EH (cell line): ENCODE measurements around the gene TRIOBP.
A peak's percentile ranks its signal among the peaks of the same experiment; 100 is the strongest.

Source experiments
- DNase-seq: peaks from one replicate; pipeline ENCODE4 v3.0.0-alpha.2; 2015; ENCODE audit warnings: low read depth

Gene TRIOBP

GRCh38 chr22:37806409-37807333, 109.8 kb downstream of the TRIOBP start:
- peak; percentile 64 for DNase-seq

GRCh38 chr22:37807410-37808293, 110.8 kb downstream of the TRIOBP start, which contains the start of gene GCAT:
GCAT (plus strand) TSS chr22:37807934; CDS start chr22:37807968, 34 bp downstream.
- DNase-seq: peak; percentile 97

GRCh38 chr22:37808294-37808657, 111.4 kb downstream of the TRIOBP start:
- DNase-seq: no peak

- DNase-seq: no peak
Measured at GRCh38 chr22:37809672-37810333, 113.0 kb downstream of the TRIOBP start.

GRCh38 chr22:37811867-37812266, 115.0 kb downstream of the TRIOBP start:
- DNase-seq: no peak

GRCh38 chr22:37812869-37813678, 116.2 kb downstream of the TRIOBP start:
- no peak for DNase-seq

GRCh38 chr22:37815593-37815992, 118.7 kb downstream of the TRIOBP start:
- DNase-seq: no peak

- DNase-seq: no peak
Measured at GRCh38 chr22:37816543-37817180, 119.8 kb downstream of the TRIOBP start.

- peak; percentile 79 for DNase-seq
Measured at GRCh38 chr22:37817705-37818408, 121.0 kb downstream of the TRIOBP start.

- peak; percentile 59 for DNase-seq
Measured at GRCh38 chr22:37818409-37819104, 121.7 kb downstream of the TRIOBP start.

- DNase-seq: no peak
Measured at GRCh38 chr22:37819105-37819433, 122.2 kb downstream of the TRIOBP start.

GRCh38 chr22:37820350-37820749, 123.5 kb downstream of the TRIOBP start:
- DNase-seq: no peak

GRCh38 chr22:37822079-37822833, 125.4 kb downstream of the TRIOBP start:
- no peak for DNase-seq

GRCh38 chr22:37823134-37823985, 126.5 kb downstream of the TRIOBP start, which contains the start of gene GALR3:
GALR3 (plus strand) TSS chr22:37823382; CDS start chr22:37823407, 25 bp downstream.
- DNase-seq: no peak

GRCh38 chr22:37824674-37825641, 128.1 kb downstream of the TRIOBP start:
- DNase-seq: peak; percentile 26
